NB4 (cell line): ENCODE results near the gene HECW1.

Experiments used
- MYC ChIP-seq: IDR thresholded peaks from 2 replicates; pipeline ENCODE4 v1.6.1; 2011; ENCODE audit warnings: low read depth, low read length
- POLR2A ChIP-seq: IDR thresholded peaks from 2 replicates; pipeline ENCODE4 v1.6.1; 2011; ENCODE audit warnings: mild to moderate bottlenecking; ENCODE audit not compliant: insufficient read length; ENCODE audit errors: extremely low read depth
- TF ChIP-seq, protein P1 (sequence below): IDR thresholded peaks from one replicate; pipeline ENCODE4 v1.5.1; 2012; ENCODE audit warnings: low read depth, low read length

DNA sequence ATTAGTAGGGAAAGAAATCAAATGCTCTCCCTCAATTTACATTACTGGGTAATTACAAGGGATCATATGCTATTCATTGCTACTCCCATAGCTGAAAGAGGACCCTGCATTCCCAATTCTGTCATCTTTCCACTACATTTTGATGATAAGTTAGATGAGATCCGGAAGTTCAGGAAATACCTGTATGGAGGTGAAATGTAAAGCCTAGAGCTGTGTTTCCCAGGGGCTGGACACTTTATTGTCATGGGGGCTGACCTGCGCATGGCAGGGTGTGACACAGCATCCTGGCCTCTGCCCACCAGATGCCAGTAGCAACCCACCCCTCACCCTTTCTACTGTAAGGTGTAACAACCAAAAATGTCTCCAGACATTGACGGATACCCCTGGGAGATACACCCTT is 56.6 kb downstream of the HECW1 start:
- TF ChIP-seq POLR2A (no peak), MYC (no peak)
- TF ChIP-seq, protein P1, sequence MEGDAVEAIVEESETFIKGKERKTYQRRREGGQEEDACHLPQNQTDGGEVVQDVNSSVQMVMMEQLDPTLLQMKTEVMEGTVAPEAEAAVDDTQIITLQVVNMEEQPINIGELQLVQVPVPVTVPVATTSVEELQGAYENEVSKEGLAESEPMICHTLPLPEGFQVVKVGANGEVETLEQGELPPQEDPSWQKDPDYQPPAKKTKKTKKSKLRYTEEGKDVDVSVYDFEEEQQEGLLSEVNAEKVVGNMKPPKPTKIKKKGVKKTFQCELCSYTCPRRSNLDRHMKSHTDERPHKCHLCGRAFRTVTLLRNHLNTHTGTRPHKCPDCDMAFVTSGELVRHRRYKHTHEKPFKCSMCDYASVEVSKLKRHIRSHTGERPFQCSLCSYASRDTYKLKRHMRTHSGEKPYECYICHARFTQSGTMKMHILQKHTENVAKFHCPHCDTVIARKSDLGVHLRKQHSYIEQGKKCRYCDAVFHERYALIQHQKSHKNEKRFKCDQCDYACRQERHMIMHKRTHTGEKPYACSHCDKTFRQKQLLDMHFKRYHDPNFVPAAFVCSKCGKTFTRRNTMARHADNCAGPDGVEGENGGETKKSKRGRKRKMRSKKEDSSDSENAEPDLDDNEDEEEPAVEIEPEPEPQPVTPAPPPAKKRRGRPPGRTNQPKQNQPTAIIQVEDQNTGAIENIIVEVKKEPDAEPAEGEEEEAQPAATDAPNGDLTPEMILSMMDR, result no peak
